NCI-H2107 treated with DMSO at 0.1 percent for 48 hours (cell line): ENCODE measurements around the gene CLCNKA.
A peak's percentile ranks its signal among the peaks of the same experiment; 100 is the strongest.
"Not testable (repeated sequence)": the region's sequence is repeated elsewhere in the genome, so short reads cannot be mapped to it uniquely, and the experiment has no call there.

ENCODE experiments used
- DNase-seq: peaks from one replicate; lab custom pipeline; 2025; ENCODE audit not compliant: unreplicated experiment; lab: John Stamatoyannopoulos, UW

Gene CLCNKA

DNA sequence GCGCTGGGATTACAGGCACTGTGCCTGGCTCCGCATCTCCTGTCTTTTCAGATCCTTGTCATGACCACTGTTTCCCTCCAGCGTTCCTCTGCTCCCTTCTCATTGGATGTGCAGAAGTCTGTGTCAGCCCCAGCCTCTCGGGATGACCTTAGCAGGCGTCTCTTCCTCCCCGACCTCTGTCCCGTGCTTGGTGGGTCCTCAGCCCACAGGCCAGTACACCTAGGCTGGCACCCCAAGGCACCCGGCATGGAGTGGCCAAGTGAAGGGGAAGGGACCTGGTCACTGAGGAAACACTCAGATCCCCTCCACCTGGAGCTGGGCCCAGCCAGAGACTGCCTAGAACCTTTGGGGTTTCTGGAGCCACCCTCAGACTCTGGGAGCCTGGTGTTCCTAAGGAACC lies 19.4 kb downstream of the CLCNKA start:
- no peak for DNase-seq

DNA sequence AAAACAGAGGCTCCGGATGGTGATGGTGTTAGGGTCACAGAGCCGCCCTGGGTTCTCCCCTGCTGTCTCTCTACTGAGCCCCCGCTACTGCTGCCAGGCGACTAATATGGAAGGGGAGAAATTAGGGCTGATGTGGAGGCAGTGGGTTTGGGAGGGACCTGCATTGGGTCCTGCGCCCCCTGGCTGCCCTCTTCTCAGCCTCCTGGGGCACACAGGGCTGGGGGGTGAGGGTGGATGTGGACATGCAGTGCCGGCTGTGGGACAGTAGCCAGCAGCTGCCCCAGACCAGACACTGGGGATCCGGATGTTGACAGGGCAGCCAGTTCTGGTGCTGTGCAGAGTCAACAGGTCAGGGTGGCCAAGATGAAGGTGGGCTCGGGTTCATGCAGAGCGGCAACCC lies 20.3 kb downstream of the CLCNKA start:
- no peak for DNase-seq

DNA sequence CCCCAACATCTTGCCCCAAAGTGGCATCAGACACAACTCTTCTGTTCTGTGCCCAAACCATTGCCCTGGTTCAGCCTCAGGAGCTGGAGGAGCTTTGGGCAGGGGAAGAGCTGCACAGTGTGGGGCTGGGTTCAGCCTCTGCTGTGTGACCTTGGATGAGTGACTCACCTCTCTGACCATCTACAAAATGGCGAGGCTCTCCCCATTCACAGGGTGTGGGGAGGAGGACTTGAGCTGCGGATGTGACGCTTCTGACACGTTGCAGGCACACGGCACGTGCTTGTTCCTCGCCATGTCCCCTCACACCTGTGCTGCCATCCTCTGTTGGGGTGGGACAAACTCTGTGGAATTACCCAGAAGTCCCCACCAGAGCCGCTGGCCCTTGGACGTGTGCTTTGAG lies 20.8 kb downstream of the CLCNKA start:
- not testable (repeated sequence) for DNase-seq

DNA sequence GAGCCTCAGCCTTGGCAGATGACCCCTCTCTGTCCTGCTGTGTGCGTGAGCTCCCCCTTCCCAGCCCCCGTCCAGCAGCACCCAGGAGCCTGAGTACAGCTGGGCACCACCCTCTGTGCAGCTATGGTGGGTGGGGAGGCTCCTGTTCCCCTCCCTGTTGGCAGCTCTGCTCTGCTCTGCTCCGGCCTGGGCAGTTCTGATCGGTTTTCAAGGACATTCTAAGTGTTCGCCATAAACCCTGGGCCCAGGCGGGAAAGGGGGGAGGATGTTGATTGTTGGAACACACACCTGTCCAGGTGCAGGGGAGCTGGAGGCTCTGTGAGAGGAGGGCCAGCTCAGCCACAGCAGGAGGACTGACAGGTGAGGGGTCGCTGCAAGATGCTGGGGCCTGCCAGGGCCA lies 21.7 kb downstream of the CLCNKA start, which contains the start of gene CLCNKB:
TSS of gene CLCNKB (plus strand) at position 262 of the 400 bp plus-strand sequence. CDS start 711 bp downstream, outside the sequence.
- DNase-seq: peak; percentile 38

DNA sequence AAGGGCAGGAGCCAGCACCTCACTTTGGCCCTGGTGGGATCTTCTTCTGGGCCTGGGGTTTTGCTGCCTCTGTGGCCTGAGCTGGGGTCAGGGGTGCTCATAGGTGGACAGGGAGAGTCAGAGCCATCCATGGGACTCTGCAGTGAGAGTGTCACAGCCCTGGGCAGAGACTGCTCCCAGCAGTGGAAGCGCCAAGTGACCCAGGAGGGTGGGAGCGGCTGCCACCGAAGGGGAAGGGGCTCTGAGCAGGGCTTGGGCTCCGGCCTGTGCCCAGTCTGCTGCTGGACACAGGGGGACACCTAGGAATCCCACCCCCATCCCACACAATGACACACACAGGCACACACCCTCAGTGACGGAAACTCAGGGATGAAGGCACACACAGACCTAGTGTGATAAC lies 22.1 kb downstream of the CLCNKA start:
- DNase-seq: no peak

DNA sequence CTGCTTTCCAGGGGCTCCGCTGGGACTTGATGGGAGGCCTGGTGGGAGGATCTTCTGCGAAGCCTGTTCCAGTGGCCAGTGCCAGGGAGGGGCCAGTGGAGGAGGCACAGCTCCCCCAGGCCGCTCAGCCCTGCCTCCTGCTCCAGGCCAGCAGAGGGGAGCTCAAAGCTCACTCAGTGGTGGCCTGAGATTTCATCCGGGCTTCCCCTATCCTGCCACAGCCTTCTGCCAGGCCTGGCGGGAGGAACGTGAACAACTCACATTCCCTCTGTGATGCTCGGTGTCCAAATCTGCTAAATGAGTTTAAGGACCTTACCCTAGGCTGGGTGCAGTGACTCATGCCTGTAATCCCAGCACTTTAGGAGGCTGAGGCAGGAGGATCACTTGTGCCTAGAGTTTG lies 25.0 kb downstream of the CLCNKA start:
- no peak for DNase-seq

DNA sequence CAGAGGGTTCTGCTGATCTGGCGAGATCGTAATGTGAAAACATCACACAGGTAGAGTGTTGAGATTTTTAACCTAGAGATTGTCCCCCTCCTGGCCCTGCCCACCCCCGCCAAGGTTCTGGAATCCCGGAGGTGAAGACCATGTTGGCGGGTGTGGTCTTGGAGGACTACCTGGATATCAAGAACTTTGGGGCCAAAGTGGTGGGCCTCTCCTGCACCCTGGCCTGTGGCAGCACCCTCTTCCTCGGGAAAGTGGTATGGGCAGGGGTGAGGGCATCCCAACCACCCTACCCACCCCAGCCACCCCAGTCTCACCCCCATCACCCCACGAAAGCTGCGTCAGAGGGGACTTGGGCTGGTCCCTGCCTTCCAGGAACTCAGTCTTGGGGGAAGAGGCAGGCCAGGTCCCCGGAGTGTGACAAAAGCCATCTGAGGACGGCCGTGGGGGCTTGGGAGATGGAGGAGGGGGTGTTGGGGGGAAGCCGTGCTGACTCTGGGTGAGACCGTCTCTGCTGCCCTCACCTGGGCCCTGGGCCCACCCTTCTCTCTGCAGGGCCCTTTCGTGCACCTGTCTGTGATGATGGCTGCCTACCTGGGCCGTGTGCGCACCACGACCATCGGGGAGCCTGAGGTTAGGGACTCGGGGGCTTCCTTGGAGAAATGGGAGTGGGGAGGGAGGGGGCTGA lies 26.1 kb downstream of the CLCNKA start:
- no peak for DNase-seq

DNA sequence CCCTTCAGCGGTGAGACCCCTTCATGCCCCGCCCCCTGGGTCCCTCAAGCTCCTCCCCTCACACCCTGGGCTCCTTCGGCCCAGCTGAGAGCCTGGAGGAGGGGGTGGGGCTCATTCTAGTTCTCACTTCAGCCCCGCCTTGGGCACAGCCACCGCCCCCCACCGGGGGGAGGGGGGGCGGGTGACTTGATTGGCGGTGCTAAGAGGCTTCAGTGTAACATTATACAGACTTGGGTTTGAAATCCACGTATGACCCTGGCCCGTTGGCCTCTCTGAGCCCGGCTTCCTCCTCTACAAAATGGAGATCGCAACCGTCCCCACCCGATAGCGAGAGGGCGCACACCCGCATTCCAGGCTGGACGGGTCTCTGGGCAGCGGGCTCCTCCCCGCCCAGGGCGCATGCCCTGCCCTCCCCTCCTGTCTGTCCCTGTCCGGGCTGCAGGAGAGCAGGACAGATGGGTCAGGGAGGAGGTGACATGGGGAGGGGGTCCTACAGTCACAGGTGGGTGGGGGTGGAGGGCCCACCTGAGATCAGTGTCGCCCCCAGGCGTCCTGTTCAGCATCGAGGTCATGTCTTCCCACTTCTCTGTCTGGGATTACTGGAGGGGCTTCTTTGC lies 26.8 kb downstream of the CLCNKA start:
- DNase-seq: no peak

DNA sequence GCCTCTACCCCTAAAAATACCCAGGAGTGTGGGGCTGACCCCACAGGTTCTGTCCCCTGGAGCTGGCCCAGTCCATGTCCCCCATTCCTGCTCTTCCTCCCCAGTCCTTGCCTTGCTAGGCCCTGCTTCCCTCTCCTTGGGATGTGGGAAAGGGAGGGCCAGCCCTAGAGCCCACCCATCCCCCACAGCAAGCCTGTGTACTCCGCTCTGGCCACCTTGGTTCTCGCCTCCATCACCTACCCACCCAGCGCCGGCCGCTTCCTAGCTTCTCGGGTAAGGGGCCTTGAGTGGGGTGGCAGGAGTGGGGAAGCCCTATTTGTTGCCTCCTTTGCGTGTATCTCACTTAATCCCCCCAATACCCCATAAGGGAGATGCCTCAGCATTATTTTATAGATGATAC lies 28.5 kb downstream of the CLCNKA start:
- DNase-seq: no peak

DNA sequence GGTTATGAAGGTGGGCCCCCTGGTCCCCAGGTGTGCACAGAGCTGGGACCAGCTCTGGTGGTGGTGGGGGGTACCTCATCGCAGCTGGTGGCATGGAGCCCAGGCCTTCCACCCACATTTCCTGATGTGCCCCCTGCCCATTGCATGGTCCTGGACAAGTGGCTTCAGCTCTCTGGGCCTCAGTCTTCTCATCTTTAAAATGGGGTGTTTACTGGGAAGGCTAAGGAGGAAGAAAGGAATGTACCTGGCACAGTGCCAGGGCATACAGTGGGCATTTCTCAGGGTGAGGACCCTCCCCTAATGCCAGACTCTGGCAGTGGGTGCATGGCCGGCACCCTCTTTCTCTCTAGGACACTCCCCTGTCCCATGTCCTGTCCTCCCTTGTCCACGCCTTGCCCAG lies 29.2 kb downstream of the CLCNKA start:
- no peak for DNase-seq

DNA sequence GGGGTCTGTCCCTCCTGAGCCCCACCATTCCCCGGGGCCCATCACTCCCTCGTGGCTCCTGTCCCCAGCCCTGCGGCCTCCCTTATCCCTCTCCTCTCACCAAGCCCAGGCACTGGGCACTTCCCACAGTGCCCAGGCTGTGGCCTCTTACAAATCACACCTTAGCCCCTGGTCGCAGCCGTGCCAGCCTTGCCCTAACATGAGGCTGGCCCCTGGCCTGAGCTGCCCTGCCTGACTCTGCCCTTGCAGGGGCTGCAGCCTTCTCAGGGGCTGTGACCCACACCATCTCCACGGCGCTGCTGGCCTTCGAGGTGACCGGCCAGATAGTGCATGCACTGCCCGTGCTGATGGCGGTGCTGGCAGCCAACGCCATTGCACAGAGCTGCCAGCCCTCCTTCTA lies 30.1 kb downstream of the CLCNKA start:
- not testable (repeated sequence) for DNase-seq

DNA sequence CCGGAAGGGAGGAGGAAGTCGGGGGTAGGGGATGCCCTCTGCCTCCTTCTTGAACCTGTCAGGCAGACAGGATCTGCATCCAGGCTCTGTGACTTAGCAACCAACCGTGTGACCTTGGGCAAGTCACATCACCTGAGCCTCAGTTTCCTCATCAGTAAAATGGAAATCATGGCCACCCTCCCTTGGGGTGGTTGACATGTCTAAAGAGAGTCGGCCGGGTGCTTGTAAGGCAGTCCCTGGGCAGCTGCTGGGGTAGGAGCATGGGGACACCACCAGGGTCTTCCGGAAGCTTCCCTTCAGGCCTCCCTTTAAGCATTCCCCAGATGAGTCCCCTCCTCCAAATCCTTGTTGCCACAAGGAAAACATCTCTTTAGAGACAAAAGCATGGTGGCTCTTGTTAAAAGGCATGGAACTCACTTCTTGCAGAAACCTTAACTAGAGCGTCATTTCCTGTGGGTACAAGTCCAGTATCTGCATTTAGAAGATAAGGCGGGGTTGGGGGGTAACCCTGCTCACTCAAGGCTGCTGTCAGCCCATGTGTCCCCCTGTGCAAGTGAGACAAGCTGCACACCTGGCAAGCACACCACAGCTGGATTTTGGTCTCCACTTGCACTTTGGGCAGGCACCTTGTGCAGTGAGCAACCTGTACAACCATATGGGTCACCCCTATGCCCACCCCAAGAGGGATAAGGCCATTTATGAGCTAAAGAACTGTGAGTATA lies 32.1 kb downstream of the CLCNKA start:
- DNase-seq: no peak

DNA sequence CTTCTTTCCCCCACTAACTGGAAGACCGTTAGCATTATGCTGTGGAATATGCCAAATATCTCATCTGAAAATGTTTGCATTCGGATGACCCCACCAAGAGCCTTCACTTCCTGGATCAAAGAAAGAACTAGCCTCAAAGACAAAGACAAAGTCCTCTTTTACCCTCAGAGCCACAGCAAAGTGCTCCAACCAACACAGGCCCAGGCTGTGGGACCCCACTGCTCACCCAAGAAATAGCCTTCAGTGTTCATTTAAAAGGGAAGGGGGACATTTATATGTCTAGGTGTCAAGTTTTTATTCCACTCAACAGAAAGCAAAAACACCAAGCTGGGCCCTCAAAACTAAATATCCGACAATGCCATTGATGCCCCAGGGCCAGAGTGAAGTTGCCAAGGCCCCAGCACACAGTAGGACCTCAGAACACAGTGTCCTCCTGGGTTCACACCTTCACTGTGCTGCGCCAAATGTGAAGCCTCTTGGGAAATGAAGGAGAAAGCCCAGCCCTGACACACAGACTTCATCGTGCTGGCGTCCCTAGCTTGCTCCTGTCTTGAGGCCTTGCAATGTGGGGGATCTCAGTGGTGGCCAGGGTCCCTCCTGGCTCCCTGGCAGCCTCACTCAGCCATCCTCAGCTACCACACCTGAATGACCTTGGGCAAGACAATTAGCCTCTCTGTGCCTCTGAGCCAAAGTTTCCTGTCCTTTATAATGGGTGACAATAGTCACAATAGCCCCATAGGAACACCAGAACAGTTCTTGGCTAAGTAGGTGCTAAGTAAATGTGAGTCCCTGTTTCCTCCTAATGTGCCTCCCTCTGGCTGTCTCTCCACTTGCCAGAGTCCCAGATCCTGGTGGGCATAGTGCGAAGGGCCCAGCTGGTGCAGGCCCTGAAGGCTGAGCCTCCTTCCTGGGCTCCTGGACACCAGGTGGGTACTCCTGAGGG lies 33.0 kb downstream of the CLCNKA start:
- DNase-seq: no peak

DNA sequence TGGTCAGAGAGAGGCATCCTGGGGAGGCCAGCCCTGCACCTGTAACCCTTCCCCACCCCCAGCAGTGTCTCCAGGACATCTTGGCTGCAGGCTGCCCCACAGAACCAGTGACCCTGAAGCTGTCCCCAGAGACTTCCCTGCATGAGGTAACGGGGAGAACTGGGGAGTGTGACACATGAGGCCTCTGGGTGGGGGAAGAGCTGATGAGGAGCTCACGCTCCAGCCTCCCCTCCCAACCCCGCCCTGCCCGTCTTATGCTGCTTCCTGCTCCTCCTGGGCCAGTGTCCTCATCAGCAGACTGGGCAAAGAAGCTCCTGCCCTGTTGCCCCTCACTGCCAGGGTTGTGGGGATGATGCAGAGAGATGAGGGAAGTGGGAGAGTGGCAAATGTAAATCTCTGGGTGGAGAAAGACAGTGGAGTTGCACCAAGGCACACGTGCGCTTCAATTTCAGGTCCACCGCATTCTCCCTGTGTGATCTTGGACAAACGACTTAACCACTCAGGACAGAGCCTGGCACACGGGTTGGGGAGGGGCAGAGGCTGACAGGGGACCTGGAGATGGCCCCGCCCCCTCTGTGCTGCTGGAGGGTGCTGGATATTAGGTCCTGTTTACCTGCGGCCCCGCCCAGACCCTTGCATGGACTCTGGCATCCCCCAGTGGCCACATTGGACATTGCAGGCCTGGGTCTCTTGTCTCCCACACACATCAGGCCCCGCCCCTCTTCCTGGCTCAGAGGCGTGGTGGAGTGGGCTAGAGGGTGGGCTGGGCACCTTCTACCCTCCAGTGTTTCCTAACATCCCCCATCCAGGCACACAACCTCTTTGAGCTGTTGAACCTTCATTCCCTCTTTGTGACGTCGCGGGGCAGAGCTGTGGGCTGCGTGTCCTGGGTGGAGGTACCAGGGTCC lies 34.0 kb downstream of the CLCNKA start:
- DNase-seq: peak; percentile 40

DNA sequence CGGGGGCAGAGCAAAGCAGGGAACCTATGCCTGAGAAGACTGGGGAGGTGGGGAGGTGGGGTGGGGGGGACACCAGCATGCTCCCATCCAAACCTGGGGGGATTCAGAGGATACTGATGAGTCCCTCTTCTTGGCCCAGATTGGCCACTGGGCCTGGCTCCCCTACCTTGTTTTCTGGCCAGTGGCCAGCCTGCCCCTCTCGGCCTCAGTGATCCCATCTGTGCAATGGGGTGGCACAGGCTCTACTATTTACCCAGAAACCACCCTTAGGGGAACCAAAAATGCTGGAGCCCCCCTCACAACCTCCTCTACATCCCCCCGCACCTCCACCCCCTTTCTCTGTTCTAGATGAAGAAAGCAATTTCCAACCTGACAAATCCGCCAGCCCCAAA lies 34.7 kb downstream of the CLCNKA start:
- DNase-seq: not testable (repeated sequence)

DNA sequence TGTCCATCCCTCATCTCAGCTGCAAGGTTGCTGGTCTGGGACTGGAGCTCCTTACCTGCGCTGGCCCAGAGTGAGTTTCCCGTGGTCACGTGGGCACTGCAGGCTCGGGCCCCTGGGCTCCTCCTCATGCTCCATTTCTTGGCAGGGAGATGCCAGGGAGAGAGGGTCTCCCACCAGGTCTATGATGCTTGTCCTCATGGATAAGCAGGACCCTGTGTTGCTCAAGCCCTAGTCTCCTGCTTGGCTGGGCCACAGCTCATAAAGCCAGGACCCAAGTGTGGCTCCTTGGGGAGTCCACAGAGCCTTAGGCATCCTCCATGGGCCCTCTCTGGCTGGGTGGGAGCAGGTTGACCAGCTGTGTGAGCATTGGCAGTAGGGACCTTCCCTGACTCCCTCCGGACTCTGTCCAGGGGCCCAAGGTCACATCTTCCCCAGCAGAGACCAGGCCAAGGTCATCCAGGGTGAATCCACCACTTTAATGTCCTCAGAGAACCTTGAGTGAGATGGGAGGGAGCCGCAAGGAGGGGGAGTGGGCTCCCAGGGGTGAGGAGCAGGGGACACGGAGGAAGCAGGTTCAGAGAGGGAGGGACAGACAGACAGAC lies 35.6 kb downstream of the CLCNKA start:
- DNase-seq: not testable (repeated sequence)

DNA sequence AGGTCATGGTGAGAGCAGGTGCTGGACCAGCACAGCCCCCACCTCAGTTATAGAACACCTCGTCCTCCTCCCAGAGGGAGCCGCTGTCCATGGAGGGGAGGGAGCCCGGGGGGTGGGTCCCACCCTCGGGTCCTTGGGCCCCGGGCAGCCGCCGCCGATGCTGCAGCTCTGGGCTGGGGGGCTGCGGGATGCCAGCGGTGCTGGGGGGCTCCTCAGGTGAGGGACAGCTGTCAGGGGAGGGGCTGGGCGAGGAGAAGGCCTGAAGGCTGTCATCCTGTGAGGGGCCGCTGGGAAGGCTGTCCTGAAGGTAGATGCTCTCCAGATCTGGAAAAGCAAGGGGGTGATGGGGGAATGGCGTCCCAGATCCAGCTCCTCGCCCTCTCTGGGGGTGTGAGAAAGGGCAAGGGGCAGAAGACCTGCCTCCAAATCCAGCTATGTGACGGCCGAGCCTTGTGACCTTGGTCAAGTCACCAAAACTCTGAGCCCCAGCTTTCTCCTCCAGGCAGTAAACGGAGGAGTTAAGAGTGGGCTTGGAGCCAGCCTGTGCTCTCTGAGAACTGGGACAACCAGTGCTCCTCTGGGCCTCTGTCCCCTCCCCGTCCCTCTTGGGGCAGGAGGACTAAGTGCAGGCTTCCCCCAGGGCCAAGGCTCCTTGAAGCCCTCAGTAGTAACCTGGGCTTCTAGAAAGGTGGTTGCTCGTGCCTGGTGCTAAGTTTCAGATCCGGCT lies 36.7 kb downstream of the CLCNKA start:
- DNase-seq: not testable (repeated sequence)

DNA sequence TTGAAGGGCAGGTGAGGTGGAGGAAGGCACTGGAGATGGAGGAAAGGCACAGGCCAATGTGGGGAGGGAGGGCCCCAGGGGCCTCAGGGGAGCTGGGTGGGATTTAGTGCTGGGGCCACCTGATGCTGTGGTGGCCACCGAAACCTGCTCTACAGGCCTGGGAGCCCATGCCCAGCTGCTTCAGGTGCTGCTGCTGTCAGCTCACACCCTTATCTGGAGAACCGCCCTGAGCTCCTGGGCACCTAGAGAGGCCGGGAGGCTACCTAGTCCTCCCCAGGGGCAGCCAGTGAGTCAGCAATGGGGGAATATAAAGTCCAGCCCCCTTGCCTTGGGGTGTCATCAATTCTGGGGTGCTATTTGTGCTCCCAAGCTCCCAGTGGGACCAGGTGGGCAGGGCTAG lies 39.4 kb downstream of the CLCNKA start:
- DNase-seq: no peak
